Stimulated activated naive CD4-positive, alpha-beta T cell (primary cell): ENCODE data around the gene BCKDK.

ENCODE experiments used
- DNase-seq, 6 experiments: peaks; one replicate each; lab custom pipeline; 2025; lab: John Stamatoyannopoulos, UW

BCKDK gene

DNA sequence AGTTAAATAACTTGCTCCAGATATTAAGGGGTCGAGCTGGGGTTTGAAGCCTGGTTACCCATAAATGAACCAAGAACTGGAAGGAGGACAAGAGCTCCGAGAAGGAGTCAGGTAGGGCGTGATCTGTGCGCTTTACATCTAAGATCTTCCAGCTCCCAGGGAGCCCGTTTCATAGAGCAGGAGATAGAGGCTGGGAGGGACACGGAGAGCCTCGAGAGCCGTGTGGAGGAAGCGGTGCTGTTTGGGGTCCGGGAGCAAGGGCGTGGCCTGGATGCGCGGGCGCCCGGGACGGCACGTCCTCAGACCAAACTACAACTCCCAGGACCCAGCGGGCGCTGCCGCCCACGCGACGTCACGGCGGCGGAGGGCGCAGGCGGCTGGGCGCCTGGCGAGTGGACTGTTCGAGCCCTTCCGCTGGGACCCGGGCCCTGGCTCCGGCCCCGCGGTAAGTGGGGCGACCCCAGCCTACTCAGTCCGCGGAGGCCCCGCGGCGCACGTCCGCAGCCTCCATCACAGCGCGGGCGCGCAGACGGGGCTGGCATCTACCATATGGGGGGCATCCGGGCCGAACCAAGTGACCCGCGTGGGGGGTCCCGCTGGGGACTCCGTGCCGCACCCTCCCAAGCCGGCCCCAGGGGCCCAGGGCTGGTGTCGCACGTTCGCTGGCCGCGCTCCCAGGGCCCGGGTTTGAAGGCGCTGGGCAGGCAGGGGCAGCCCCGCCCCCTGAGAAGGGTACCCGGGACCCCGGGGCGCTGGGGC, at the start of gene BCKDK:
BCKDK (plus strand) TSS at position 352 of the 759 bp plus-strand sequence. CDS start 838 bp downstream, outside the sequence.
- peak; percentile 13 to 59 (median 32) for DNase-seq

DNA sequence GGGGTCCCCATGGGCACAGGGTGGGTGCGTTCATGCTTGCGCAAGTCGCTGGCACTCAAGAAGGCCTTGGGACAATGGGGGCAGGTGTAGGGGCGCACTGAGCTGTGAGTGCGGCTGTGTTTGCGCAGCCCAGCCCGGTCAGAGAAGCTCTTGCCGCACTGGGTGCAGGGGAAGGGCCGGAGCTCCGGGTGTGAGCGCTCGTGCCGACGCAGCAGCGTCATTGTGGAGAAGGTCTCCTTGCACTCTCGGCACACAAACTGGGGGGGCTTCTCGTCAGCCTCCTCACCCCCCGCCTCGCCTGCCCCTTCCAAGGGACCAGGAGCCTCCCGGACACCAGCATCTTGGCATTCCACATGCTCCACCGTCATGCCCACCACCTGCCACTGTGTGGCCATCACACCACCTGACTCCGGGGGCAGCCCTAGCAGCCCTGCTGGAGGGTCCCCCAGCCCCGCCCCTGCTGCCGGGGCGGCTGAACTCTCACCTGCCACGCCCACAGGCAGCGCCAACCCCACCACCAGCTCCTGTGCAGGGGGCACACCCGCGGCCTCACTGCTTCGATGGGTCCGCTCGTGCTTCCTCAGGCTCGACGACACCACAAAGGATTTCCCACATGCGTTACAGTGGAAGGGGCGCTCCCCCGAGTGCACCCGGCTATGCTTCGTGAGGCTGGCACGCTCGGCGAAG, 46.9 kb upstream of the BCKDK start:
- DNase-seq: no peak

DNA sequence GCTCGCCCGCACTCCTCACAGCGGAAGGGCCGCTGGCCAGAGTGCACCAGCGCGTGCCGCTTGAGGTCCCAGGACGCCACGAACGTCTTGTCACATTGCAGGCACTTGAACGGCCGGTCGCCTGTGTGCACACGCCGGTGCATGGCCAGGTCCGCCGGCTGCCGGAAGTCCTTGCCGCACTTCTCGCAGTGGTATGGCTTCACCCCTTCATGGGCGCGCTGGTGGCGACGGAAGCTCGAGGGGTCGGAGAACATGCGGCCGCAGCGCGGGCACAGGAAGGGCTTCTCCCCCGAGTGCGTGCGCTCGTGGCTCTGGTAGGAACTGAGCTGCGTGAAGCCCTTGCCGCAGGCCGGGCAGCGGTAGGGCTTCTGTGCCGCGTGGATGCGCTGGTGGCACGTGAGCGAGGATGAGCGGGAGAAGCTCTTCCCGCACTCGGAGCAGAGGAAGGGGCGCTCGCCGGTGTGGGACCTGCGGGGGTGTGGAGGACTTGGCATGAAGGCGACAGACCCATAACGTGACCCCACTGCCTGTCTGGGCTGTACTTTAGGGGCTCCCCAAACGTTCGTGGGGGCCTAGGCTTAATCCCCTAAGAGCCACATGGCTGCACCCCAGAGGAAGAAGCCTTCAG, 46.3 kb upstream of the BCKDK start:
- no peak for DNase-seq

DNA sequence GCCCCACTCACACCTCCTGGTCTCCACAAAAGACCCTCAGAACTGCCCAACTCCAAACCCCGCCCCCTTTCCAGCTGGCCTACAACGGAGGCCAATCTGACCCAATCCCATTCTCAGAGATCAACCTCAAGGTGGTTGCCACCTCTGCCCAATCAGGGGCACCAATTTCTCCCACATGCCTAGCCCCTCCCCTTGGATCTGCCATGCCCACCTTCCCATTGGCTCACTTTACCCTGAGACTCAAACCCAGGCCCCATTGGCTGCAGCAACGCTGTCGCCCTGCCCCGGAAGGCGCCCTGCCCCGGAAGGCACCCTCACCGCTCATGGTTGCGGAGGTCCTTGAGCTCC, 44.7 kb upstream of the BCKDK start:
- no peak for DNase-seq

DNA sequence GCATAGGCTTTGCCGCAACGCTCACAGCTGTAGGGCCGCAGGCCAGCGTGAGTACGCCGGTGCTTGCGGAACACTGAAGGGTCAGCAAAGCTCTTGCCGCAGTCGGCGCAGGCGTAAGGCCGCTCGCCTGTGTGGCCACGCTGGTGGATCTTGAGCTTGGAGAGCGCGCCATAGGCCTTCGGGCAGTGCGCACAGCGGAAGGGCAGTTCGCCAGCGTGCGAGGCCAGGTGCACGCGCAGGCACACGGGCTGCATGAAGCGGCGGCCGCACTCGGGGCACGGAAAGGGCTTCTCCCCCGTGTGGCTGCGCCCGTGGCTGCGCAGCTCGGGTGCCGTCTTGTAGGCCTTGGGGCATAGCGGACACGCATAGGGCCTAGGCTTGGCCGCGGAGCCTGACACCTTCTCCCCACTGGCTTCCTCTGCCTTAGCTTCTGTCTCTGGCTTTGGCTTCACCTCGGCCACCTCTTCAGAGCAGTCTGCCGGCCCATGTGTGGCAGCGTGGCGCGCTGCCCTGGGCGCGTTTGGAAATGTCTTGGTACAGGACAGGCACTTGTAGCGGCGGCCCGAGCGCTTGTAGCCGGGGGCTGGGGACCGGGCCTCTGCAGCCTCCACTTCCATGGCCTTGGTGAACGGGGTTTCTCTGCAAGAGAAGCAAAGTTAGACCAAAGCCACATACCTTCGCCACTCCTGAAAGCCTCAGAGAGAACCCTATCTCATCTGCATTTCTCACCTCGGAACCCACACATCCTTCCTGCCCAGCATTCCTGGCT, 44.2 kb upstream of the BCKDK start:
- no peak for DNase-seq

DNA sequence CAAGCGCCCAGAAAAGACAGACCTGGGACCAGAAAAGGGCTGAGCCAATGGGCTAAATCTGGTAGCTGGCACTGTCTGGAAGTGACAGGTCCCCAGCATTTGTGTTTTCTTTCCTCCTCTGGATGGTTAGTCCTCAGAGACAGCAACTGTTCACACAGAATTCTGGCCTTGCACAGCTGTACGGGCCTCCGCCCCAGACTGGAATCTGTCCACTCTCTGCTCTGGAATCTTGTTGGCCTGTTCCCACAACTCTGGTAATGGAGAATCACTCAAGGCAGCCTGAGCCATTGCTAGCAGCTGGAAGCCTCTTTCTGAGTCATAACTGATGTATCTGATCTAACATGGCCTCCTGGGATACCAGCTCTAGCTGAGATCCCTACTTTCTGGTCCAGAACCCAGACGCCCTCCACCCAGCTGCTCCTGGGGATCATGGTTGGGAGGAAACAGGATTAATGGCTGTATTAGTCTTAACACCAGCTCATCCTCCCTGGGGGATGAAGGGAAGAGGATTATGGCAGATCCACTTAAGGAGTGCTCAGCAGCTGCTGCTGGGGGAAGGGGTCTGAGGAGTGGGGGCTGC, 43.2 kb upstream of the BCKDK start:
- DNase-seq: no peak

DNA sequence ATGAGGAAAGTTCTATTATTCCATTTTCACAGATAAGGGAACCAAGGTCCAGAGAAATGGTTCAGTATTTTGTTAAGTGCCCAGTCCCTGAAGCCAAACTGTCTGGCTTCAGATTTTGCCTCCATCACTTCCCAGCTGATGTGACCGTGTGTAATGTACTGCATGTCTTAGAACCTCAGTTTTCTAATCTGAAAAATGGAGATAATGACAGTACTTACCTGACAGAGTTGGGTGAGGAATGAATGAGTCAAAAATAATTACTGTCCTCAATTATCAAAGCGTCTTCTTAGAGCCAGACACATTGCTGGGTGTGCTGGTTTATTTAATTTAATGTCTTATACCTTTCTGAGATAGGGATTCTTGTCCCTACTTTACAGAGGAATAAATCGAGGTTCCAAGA, 40.8 kb upstream of the BCKDK start:
- DNase-seq: no peak

DNA sequence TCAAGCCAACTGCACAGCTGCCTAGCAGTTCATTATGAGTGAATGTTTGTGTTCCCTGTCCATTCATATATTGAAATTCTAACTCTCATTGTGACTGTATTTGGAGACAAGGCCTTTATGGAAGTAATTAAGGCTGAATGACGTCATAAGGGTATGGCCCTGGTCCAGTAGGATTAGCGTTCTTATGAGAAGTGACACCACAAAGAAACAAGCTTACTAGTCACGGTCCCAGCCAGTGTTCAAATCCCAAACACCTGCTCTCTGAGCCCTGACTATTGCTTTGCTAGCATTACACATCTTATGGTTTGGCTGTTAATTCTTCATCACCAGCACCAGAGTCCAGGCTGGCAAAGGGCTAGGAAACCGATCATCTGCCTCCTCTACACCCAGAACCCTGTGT, 36.3 kb upstream of the BCKDK start:
- DNase-seq: no peak

DNA sequence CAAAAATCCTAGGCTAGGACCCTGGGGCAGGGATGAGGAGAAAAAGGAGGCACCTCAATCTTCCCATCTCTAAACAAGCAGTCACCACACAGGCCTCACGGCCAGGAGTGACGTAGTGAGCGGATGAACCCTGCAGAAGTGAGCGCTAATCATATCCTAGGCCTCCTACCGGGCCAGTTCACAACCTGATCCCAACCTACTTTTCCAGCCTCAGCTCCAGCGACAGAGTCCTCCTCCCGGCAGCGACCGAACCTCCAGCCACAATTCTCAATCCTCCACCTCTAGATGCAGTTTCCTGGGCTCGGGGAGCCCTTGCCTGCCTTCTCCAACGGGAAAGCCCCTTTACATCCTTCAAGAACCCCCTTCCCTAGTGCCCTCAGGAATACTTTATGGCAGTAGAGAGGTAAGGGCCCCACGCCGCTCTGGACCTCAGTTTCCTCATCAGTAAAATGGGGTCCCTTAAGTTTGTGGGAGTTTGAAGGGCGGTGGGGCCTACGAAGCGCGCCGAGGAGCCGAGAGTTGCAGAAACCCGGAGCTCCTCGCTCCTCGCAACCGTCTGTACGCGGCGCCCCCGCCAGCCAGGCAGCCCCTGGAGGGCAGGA, 35.5 kb upstream of the BCKDK start:
- peak in 1 of 6 experiments; percentile 9 for DNase-seq

DNA sequence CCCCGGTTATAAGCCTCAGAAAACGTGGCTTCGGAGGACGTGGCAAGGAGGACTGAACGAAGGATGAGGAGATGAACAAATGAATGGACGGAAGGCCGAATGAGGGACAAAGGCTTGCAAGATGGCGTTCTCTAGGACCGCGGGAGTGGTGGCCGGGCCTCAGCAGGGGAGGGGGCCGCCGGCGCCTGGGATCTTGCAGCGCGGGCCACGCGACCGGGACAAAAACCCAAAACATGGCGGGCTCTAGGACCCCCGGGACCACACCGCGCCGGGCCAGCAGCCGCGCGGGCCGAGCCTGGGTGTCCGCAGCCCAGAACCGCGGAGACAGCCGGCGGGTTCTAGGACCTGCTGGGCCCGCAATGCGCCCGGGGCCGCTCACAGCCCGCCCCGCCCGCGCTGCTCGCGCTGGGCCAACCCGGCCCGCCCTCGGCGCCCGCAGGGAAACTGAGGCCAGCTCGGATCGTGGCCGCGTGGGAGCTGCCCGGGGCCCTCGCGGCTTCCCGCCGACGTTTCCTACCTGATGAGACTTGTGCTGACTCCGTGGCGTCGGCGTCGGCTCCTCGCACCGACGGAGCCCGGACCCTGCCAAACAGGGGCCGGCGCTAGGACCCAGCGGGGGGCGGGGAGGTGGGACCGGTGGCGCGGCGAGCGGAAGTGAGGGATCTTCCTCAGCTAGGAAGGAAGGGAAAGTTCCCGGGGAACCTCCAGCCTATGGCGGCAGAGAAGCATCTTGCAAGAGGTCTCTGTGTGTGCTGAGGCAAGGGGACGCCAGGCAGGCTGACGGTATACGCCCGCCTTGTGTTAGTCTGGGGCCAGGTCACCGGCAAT, 34.8 kb upstream of the BCKDK start:
- DNase-seq: peak; percentile 73 to 92 (median 82)

DNA sequence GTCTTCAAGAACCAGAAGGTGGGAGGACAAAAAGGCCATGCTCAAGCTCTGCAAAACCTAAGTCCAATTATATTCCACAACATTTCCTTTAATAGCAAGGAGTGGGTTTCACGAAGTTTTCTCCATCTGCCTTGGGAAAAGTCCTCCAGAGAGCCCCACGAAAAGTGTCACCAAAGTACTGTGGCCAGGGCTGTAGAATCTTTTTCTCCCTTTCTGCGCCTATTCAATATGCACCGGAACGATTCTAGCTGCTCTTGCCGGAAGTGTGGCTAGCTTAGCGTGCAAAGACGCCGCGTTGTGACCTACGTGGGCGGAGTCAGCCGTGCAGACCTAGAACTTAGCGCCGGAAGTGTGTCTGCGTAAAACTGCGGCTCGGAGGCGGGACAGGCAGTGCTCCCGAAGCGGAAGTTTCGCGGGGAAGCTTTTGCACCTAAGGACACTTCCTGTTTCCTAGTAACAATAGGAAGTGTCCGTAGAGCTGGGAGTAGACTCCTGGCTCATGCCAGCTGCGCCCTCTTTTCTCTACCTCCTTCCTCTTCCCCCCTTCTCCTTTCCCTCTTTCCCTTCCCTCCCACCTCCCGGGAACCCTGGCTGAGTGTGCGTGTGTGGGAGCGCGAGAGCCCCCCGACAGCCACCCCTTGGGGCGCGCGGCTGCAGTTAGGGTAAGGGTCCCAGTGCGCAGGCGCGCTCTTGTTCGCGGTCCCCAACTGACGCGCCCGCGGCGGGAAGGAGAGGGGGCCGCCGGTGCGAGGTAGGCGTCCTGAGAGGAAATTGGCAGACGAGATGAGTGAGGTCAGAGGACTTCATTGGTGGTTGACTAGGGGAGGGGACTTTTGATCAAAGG, 34.0 kb upstream of the BCKDK start, which contains the start of the genes ZNF646 and ZNF668:
ZNF646 (plus strand) TSS at position 453 of the 844 bp plus-strand sequence. CDS start 1,903 bp downstream, outside the sequence.
ZNF668 (minus strand) TSS at position 271 of the 844 bp plus-strand sequence. CDS start 9,781 bp downstream, outside the sequence.
- peak; percentile 95 to 98 (median 97) for DNase-seq

DNA sequence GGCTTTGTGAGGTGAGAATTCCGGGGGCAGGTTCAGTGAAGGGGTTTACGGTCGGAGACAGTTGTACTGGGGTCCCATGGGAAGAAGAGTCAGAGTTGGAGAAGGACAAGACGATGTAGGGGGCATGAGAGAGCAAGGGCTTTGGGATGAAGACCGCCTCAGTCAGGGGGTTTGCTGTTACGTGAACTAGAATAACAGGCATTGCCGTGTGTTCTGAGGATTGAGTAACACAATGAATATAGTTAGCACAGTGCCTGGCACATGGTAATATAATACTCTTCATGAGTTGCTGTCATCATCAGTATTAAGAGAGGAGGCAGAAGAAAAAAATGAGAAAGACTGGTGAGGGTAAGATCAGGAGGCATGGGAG, 33.4 kb upstream of the BCKDK start:
- DNase-seq: no peak

DNA sequence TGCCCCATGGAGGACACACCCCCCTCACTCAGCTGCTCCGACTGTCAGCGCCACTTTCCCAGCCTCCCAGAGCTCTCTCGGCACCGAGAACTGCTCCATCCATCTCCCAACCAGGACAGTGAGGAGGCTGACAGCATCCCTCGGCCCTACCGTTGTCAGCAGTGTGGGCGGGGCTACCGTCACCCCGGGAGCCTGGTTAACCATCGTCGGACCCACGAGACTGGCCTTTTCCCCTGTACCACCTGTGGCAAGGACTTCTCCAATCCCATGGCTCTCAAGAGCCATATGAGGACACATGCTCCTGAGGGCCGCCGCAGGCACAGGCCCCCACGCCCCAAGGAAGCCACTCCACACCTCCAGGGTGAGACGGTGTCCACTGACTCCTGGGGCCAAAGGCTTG, 31.9 kb upstream of the BCKDK start:
- no peak for DNase-seq

DNA sequence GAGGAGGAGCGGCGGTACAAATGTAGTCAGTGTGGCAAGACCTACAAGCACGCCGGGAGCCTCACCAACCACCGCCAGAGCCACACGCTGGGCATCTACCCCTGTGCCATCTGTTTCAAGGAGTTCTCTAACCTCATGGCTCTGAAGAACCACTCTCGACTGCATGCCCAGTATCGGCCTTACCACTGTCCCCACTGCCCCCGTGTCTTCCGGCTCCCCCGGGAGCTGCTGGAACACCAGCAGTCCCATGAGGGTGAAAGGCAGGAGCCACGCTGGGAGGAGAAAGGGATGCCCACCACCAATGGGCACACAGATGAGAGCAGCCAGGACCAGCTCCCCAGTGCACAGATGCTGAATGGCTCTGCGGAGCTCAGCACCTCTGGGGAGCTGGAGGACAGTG, 31.2 kb upstream of the BCKDK start:
- DNase-seq: no peak

DNA sequence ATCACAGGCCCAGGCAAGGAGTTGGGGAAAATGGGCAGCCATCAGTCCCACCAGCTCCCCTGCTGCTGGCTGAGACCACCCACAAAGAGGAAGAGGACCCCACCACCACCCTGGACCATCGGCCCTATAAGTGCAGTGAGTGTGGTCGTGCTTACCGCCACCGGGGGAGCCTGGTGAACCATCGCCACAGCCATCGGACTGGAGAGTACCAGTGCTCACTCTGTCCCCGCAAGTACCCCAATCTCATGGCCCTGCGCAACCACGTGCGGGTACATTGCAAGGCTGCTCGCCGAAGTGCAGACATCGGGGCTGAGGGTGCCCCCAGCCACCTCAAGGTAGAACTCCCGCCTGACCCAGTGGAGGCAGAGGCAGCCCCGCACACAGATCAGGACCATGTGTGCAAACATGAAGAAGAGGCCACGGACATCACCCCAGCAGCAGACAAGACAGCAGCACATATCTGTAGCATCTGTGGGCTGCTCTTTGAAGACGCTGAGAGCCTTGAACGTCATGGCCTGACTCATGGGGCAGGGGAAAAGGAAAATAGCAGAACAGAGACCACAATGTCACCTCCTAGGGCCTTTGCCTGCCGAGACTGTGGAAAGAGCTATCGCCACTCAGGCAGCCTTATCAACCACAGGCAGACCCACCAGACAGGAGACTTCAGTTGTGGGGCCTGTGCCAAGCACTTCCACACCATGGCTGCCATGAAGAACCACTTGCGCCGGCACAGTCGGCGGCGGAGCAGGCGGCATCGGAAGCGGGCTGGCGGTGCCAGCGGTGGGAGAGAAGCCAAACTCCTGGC, 30.4 kb upstream of the BCKDK start:
- no peak for DNase-seq

DNA sequence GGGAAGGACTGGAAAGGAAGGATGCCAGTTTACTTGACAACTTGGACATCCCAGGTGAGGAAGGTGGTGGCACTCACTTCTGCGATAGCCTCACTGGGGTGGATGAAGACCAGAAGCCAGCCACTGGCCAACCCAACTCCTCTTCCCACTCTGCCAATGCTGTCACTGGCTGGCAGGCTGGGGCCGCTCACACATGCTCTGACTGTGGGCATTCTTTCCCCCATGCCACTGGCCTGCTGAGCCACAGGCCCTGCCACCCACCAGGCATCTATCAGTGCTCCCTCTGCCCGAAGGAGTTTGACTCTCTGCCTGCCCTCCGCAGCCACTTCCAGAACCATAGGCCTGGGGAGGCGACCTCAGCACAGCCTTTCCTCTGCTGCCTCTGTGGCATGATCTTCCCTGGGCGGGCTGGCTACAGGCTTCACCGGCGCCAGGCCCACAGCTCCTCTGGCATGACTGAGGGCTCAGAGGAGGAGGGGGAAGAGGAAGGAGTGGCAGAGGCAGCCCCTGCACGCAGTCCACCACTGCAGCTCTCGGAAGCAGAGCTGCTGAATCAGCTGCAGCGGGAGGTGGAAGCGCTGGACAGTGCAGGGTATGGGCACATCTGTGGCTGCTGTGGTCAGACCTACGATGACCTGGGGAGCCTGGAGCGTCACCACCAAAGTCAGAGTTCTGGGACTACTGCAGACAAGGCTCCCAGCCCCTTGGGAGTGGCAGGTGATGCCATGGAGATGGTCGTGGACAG, 29.4 kb upstream of the BCKDK start:
- DNase-seq: no peak

DNA sequence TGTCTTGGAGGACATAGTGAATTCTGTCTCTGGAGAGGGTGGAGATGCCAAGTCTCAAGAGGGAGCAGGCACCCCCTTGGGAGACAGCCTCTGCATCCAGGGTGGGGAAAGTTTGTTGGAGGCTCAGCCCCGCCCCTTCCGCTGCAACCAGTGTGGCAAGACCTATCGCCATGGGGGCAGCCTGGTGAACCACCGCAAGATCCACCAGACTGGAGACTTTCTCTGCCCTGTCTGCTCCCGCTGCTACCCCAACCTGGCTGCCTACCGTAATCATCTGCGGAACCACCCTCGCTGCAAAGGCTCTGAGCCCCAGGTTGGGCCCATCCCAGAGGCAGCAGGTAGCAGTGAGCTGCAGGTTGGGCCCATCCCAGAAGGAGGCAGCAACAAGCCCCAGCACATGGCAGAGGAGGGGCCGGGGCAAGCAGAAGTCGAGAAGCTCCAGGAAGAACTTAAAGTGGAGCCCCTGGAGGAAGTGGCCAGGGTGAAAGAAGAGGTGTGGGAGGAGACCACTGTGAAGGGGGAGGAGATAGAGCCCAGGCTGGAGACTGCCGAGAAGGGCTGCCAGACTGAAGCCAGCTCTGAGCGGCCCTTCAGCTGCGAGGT, 28.7 kb upstream of the BCKDK start:
- DNase-seq: no peak
